Hepatocyte (in vitro differentiated cells): ENCODE data around the gene EQTN.

Experiments used
- EZH2 ChIP-seq: fragments of 200-600 bp; sonication (generic); IDR thresholded peaks from 2 replicates; pipeline ENCODE4 v1.6.1; 2016; ENCODE audit warnings: antibody characterized with exemption, mild to moderate bottlenecking, borderline replicate concordance
- EZH2phosphoT487 ChIP-seq: fragments of 200-600 bp; sonication (generic); IDR thresholded peaks from one replicate; pipeline ENCODE4 v1.6.1; 2018; ENCODE audit warnings: antibody characterized with exemption, mild to moderate bottlenecking, low read depth, moderate library complexity; ENCODE audit not compliant: unreplicated experiment, severe bottlenecking
- TF ChIP-seq, protein P1 (sequence below): fragments of 200-600 bp; sonication (generic); IDR thresholded peaks from 2 replicates; pipeline ENCODE4 v1.5.1; 2016; ENCODE audit warnings: antibody characterized with exemption, mild to moderate bottlenecking; ENCODE audit not compliant: poor library complexity

DNA sequence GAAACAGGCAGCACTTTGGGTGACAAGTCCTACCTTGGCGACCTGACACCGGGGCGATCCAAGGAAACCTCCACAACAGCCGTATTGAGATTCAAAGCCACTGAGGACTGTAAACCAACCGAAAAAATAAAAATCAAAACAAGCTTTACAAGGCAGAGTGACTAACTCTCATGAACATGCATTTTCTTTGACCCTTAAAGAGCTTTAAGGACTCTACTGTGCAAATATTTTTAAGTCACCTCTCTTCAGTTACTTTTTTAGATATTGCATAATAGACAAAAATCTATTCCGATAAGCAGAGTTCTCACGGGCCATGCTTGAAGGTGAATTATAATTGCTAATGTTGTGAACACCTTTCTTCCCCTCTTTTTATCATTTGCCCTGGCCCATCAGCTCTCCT is 38.3 kb downstream of the EQTN start:
- TF ChIP-seq, protein P1, sequence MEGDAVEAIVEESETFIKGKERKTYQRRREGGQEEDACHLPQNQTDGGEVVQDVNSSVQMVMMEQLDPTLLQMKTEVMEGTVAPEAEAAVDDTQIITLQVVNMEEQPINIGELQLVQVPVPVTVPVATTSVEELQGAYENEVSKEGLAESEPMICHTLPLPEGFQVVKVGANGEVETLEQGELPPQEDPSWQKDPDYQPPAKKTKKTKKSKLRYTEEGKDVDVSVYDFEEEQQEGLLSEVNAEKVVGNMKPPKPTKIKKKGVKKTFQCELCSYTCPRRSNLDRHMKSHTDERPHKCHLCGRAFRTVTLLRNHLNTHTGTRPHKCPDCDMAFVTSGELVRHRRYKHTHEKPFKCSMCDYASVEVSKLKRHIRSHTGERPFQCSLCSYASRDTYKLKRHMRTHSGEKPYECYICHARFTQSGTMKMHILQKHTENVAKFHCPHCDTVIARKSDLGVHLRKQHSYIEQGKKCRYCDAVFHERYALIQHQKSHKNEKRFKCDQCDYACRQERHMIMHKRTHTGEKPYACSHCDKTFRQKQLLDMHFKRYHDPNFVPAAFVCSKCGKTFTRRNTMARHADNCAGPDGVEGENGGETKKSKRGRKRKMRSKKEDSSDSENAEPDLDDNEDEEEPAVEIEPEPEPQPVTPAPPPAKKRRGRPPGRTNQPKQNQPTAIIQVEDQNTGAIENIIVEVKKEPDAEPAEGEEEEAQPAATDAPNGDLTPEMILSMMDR, result no peak
- TF ChIP-seq EZH2phosphoT487 (no peak), EZH2 (no peak)
